GM18502 (cell line): ENCODE measurements around the gene ZCCHC17.
"Not testable (repeated sequence)": the region's sequence is repeated elsewhere in the genome, so short reads cannot be mapped to it uniquely, and the experiment has no call there.

ENCODE experiments used
- ATAC-seq: cut with Tn5 transposase; IDR thresholded peaks from one replicate; pipeline ENCODE4 v1.9.1; 2021; ENCODE audit warnings: mild to moderate bottlenecking; ENCODE audit not compliant: unreplicated experiment, poor library complexity

The ZCCHC17 gene, protein sequence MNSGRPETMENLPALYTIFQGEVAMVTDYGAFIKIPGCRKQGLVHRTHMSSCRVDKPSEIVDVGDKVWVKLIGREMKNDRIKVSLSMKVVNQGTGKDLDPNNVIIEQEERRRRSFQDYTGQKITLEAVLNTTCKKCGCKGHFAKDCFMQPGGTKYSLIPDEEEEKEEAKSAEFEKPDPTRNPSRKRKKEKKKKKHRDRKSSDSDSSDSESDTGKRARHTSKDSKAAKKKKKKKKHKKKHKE

DNA sequence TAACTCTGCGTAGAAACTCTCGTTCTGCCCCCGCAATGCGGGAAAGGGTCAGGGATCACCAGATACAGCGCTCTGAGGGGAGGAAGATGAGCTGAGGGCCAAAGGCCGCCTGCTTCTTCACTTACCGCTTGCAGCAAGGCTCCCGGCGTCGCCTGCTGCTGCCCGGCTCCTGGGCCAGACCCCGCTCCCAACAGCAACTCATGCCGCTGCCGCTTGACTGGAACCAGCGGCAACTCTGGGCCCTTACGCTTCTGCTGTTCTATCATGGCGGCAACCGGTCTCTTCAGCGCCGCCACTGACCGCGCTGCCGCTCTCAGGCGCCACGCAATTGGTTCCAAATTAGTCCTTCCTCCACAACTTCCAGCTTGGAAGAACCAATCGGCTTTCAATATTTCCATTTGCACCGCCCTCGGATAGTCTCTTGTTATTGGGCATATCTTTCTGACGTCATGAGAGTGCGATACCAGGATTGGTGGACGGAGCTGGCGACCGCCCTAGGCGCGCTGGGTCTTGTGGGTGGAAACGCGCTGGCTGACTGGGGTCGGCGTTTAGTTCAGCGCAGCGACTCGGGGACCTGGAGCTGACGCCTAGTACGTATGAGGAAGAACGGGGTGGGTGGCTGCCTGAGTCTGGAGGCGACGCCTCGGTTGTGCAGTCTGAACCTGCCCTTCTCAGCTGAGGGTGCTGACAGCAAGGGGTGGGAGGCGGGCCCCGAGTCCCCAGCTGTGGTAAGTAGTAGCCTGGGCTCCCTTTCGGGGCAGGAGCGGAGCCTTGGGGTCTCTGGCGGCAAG is at the start of gene ZCCHC17, which contains the start of gene SNRNP40:
Gene ZCCHC17 (plus strand): TSS at position 547 of the 791 bp plus-strand sequence. CDS start 13,067 bp downstream, outside the sequence.
Gene SNRNP40 (minus strand): TSS at position 303 of the 791 bp plus-strand sequence. CDS start 37 bp downstream, at position 266.
- peak; percentile 90 for ATAC-seq

GRCh38 chr1:31248276-31248675 is 48.6 kb upstream of the ZCCHC17 start:
- ATAC-seq, result no peak

- ATAC-seq, result no peak
Measured at GRCh38 chr1:31249854-31250253, 47.0 kb upstream of the ZCCHC17 start.

DNA sequence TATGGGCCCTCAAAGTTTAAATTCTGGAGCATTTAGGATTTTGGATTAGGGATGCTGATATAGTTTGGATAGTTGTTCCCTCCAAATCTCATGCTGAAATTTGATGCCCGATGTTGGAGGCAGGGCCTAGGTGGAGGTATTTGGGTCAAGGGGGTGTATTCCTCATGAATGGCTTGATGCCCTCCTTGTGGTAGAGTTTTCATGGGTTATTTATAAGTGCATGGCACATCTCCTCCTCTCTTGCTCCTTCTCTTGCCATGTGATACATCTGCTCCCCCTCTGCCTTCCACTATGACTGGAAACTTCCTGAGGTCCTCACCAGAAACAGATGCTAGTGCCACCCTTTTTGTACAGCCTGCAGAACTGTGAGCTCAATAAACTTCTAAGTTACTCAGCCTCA is 39.6 kb upstream of the ZCCHC17 start:
- no peak for ATAC-seq

GRCh38 chr1:31258581-31258980 is 38.3 kb upstream of the ZCCHC17 start:
- ATAC-seq, result no peak

GRCh38 chr1:31259746-31260145 is 37.1 kb upstream of the ZCCHC17 start:
- ATAC-seq, result no peak

DNA sequence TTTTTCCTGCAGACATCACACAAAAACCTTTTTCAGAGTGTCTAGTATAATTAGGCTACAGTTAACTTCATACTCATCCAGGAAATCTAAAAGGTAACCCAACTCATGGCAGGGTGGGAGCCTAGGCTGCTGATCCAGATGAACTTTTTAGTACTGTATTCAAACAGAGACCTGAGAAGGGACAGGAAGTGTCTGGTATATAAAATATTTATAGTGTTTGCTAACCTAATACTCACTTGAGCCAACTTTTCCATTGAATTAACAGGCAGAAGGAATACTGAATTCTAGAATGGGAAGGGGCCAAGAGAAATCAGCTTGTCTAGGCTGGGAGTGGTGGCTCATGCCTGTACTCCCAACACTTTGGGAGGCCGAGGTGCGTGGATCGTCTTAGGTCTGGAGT is 34.9 kb upstream of the ZCCHC17 start:
- no peak for ATAC-seq

- not testable (repeated sequence) for ATAC-seq
Measured at GRCh38 chr1:31262393-31262792, 34.4 kb upstream of the ZCCHC17 start.

- ATAC-seq, result no peak
Measured at GRCh38 chr1:31263408-31263807, 33.4 kb upstream of the ZCCHC17 start.

DNA sequence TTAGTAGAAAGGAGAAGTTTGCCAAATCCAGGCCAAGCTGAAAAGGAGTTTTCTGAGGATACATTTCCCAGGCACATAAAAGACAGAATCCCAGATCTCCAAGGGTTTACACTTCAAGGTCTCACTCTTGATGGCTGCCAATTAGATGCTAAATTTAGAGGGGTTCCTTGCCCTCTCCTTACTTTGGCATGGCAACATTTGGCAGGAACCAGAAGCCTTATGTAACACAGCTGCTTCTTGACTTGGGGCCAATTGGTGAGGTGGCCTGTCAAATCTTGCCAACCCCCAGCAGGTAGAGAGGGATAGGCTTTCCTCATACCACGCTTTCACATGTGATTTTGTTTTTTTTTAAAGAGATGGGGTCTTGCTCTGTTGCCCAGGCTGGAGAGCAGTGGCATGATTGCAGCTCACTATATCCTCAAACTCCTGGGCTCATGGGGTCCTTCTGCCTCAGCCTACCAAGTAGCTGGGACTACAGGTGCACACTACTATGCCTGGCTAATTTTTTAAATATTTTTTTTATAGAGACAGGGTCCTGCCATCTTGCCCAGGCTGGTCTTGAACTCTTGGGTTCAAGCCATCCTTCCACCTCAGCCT is 31.9 kb upstream of the ZCCHC17 start:
- ATAC-seq, result no peak

- no peak for ATAC-seq
Measured at GRCh38 chr1:31266547-31266946, 30.3 kb upstream of the ZCCHC17 start.

DNA sequence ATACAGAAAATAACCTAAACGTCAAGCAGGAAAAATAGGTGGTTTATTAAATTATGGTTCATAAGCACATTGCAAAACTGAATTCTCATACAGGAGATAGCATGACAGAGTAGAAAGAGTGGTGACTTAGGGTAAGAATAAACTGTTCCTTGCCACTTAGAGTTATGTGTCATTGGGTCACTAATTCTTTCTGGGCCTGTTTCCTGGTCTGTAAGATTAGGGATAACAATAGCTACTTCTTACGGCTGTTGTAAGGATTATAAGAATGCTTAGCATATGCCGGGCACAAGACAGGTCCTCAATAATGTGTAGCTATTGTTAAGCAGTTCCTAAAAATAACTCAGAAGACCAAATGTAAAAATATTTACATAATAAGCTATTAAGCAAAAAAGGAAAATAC is 24.5 kb upstream of the ZCCHC17 start:
- ATAC-seq, result no peak

- no peak for ATAC-seq
Measured at GRCh38 chr1:31273619-31274018, 23.2 kb upstream of the ZCCHC17 start.

DNA sequence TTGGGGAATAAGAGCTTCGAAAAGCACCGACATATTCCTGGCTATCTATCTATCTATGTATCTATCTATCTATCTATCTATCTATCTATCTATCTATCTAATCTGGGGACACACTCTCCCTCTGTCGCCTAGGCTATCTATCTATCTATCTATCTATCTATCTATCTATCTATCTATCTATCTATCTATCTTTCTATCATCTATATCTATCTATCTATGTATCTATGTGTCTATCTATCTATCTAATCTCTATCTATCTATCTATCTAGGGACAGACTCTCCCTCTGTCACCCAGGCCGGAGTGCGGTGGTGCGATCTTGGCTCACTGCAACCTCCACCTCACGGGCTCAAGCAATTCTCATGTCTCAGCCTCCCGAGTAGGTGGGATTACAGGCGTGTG is 14.4 kb upstream of the ZCCHC17 start:
- ATAC-seq, result not testable (repeated sequence)

DNA sequence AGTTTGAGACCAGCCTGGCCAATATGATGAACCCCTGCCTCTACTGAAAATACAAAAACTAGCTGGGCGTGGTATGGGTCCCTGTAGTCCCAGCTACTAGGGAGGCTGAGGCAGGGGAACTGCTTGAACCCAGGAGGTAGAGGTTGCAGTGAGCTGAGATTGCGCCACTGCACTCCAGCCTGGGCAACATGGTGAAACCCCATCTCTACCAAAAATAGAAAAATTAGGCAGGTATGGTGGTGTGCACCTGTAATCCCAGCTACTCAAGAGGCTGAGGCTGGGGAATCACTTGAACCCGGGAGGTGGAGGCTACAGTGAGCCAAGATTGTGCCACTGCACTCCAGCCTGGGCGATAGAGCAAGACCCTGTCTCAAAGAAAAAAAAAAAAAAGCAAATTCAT is 9.0 kb upstream of the ZCCHC17 start:
- not testable (repeated sequence) for ATAC-seq

GRCh38 chr1:31289021-31289420 is 7.8 kb upstream of the ZCCHC17 start:
- no peak for ATAC-seq

- no peak for ATAC-seq
Measured at GRCh38 chr1:31295874-31296485, 852 bp upstream of the ZCCHC17 start.

DNA sequence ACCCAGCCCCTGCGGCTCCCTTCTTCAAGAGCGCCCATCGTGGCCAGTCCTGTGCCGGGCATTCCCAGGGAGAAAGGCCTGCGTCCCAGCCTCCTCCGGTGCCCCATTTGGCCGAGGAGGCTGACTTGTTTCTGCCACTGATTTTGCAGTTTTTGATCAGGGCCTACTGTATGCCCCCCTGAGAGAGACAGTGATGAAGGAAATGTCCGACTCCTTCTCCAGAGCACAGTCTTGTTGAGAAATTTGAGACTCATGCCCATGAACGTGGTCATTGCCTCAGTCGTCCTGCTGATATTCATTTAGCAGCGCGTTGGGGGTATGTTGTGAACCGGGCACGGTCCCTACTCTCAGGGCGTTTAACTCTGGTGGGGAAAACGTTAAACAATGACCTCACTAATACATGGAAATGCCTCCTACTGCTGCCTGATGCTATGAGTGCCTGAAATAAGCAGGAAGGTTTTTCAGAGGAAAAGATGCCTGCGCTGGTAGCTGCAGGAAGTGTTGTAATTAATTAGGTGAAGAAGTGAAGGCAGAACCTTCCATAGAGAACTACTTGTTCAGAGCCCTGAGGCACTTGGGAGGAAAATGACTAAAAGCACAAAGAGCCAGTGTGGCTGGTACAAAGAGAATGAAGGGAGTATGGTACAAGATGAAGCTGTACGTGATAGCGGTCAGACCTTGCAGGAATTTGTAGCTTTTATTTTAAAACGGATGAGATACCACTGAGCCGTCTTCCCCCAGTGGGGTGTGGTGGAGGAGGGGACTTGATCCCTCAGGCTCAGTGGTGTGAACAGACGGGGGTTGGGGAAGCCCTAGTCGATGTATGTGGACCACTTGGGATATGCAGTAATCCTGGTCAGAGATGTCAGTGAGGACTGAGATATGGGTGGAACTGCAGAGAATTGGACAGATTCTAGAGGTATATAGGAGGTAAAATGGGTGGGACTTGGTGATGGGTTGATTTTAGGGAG is 730 bp downstream of the ZCCHC17 start:
- no peak for ATAC-seq

- no peak for ATAC-seq
Measured at GRCh38 chr1:31299365-31299764, 2.5 kb downstream of the ZCCHC17 start.

DNA sequence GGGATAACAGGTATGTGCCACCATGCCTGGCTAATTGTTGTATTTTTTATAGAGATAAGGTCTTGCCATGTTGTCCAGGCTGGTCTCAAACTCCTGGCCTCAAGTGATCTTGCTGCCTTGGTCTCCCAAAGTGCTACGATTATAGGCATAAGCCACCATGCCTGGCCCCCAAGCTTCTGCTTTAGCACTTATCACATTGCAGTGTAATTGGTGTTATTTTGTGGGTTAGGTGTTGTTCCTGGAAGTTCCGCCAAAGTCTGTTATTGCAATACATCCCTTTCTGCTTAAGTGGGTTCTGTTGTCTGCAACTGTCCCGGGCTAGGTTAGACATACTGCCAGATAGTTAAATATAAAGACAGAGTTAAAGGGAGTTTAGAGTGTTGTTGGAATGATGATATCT is 3.4 kb downstream of the ZCCHC17 start:
- ATAC-seq, result no peak
